Chondrocyte (in vitro differentiated cells): ENCODE measurements around the gene DACH1. TPM values are rescaled to one million over a fixed set of nuclear protein-coding genes. Genes with fewer than 3 reads are reported as not detected.
"Not testable (repeated sequence)": the region's sequence is repeated elsewhere in the genome, so short reads cannot be mapped to it uniquely, and the experiment has no call there.

Source experiments
- DNase-seq: peaks from one replicate; pipeline ENCODE4 v3.0.0; 2021; ENCODE audit warnings: mixed read lengths, low spot score
- H3K27ac Mint-ChIP-seq: one replicate; pipeline ENCODE4 v1.8.0; 2021; ENCODE audit warnings: mild to moderate bottlenecking, moderate library complexity, mixed read lengths; ENCODE audit not compliant: unreplicated experiment
- H3K27me3 Mint-ChIP-seq: 2 replicates; pipeline ENCODE4 v1.8.0; 2021; ENCODE audit warnings: low read depth, mixed read lengths
- H3K36me3 Mint-ChIP-seq: 2 replicates; pipeline ENCODE4 v1.8.0; 2021; ENCODE audit warnings: low read depth, mixed read lengths
- H3K4me1 Mint-ChIP-seq: 2 replicates; pipeline ENCODE4 v1.8.0; 2021; ENCODE audit warnings: low read depth, mild to moderate bottlenecking, mixed read lengths
- H3K4me3 Mint-ChIP-seq: one replicate; pipeline ENCODE4 v1.8.0; 2021; ENCODE audit warnings: mild to moderate bottlenecking, moderate library complexity, mixed read lengths; ENCODE audit not compliant: unreplicated experiment
- H3K9me3 Mint-ChIP-seq: 2 replicates; pipeline ENCODE4 v1.8.0; 2021; ENCODE audit warnings: low read depth, mixed read lengths
- long read RNA-seq: library from polyadenylated mRNA; stranded (forward); transcript quantifications from one replicate; pipeline ENCODE4 v2.0.0, GENCODE V29; 2021
- total RNA-seq: library from RNA; stranded (reverse); gene quantifications from 3 replicates; pipeline ENCODE4 v1.2.1, GENCODE V29; 2021
- TF ChIP-seq, protein P1 (sequence below): fragments of 200-600 bp; sonication (generic); IDR thresholded peaks from 2 replicates; pipeline ENCODE4 v1.5.0; 2021; ENCODE audit warnings: antibody characterized with exemption, mild to moderate bottlenecking, moderate library complexity

The DACH1 gene
- 0.72 to 2.6 TPM (median 0.82 TPM) in 3 replicates for total RNA-seq
- long read RNA-seq, full-length matches to known transcripts: 2 of 2 reads
- long read RNA-seq, partial matches to known transcripts: 0 of 2 reads
- long read RNA-seq, other reads (novel, unspliced or antisense): 0 of 2 reads

DNA sequence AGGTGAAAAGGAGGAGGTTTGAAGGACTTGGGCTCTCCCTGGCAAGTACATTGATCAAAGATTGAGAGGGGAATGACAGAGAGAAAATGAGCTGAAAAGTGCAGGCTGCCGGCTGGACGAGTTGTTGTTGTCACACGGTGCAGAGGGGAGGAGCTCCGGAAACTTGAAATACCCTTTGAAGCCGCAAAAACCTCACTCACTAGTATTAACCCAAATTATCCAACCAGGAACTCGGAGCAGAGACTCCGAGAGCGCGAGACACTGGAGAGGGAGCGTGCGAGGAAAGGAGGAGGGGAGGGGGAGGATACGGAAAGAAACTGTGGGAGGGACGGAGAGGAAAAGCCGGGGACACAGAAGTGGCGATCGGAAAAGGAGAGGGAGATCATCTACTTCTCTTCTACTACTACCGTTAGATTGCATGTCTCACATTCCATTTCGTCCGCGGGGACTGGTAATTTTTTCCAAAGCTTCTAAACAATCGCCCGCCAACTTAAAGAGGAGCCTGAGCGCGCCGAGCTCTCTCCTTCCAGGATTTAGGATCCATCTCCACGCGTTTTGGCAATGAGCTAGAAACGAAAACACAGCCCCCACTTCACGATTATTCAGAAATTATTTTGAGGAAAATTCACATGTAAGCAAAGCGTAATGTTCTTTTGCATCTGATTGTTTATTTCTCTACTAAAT, at the start of gene DACH1:
TSS of gene DACH1 (minus strand) at position 74 of the 684 bp plus-strand sequence.
- Mint-ChIP-seq H3K4me3 (peak within 1 kb of the TSS; percentile 92), H3K27ac (peak within 1 kb of the TSS; percentile 57), H3K36me3 (no peaks in the 10 kb centered on the region), H3K27me3 (peaks cover 66% of the 10 kb centered on the region), H3K4me1 (peaks cover 27% of the 10 kb centered on the region), H3K9me3 (no peaks in the 10 kb centered on the region)
- DNase-seq: no peak
- TF ChIP-seq, protein P1, sequence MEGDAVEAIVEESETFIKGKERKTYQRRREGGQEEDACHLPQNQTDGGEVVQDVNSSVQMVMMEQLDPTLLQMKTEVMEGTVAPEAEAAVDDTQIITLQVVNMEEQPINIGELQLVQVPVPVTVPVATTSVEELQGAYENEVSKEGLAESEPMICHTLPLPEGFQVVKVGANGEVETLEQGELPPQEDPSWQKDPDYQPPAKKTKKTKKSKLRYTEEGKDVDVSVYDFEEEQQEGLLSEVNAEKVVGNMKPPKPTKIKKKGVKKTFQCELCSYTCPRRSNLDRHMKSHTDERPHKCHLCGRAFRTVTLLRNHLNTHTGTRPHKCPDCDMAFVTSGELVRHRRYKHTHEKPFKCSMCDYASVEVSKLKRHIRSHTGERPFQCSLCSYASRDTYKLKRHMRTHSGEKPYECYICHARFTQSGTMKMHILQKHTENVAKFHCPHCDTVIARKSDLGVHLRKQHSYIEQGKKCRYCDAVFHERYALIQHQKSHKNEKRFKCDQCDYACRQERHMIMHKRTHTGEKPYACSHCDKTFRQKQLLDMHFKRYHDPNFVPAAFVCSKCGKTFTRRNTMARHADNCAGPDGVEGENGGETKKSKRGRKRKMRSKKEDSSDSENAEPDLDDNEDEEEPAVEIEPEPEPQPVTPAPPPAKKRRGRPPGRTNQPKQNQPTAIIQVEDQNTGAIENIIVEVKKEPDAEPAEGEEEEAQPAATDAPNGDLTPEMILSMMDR: no peak

DNA sequence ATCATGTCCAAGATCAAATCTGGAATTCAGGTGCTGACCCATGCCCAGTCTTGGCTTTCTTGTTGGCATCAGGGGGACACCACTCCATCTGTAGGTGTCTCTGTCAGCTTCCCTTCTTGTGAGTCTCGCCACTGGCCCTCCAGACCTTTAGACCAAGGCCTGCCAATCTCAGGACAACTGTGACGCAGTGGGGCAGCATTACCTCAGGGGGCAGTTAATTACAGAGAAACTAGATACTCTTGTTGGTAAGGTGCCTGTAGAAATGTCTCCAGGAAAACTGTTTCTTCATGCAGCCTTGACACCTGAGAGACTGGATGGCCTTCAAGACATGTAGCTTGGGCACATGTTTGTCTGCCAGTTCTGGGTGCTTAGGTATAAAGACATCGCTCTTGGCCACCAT, 46.7 kb upstream of the DACH1 start:
- TF ChIP-seq, protein P1: no peak
- DNase-seq: no peak
- Mint-ChIP-seq H3K9me3 (no peaks in the 10 kb centered on the region), H3K36me3 (no peaks in the 10 kb centered on the region), H3K27me3 (no peaks in the 10 kb centered on the region), H3K27ac (no peak overlapping the region), H3K4me1 (no peaks in the 10 kb centered on the region), H3K4me3 (no peak overlapping the region)

DNA sequence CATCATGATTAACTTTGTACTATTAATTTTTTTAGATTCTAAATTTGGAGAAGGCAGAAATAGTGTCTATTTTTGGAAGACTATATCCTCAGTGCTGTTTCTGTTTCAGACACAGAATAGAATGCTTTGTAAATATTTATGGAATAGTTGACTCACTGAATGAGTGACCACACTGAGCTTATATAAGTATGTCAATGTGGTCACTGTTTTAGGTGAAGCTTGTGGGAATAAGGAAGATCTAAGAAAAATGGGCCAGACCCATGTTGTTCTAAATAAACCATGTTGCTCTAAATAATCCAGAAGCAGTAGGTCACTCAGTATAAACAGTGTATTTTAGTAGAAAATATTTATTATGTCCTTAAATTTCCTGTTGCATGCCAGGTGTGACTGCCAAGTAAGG, 45.5 kb upstream of the DACH1 start:
- Mint-ChIP-seq H3K4me3 (no peak overlapping the region), H3K9me3 (no peaks in the 10 kb centered on the region), H3K4me1 (no peaks in the 10 kb centered on the region), H3K36me3 (no peaks in the 10 kb centered on the region), H3K27ac (no peak overlapping the region), H3K27me3 (no peaks in the 10 kb centered on the region)
- no peak for DNase-seq
- TF ChIP-seq, protein P1: no peak

DNA sequence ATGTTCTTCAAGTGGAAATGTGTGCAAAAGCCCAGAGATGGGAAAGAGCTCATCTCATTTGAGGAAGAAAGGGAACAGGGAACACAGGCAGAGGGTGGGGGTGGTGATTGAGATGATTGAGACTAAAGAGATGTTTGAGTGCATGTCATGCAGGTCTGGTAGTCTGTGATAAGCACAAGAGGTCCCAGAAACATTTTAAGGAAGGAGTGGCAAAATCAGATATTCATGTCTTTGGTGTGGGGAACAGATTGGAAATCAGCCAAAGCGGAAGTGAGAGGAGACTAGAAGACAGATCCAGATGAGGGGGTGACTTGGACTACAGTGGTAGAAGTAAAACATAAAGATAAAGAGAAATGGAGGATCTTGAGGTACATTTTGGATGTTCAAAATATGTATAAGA, 39.4 kb upstream of the DACH1 start:
- Mint-ChIP-seq H3K4me1 (no peaks in the 10 kb centered on the region), H3K36me3 (no peaks in the 10 kb centered on the region), H3K27me3 (no peaks in the 10 kb centered on the region), H3K9me3 (no peaks in the 10 kb centered on the region), H3K27ac (no peak overlapping the region), H3K4me3 (no peak overlapping the region)
- DNase-seq: no peak
- TF ChIP-seq, protein P1: no peak

DNA sequence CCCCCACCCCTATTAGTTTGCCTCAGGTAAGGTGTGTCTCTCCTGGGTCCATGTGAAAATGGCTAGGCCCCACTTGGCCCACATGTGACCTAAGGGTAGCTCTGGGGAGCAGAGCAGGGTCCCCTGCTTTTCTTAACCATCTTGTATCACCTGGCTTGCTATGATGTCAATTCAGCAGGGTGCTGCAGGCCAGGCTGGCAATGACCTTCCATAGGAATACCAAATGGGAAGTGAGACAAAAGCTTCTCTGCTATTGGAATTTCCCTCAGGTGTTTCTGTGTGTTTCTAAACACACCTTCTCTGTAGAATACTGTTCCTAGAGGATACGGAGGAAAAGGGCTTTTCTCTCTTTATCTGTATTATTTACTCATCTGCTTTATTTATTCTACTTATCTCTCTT, 35.7 kb upstream of the DACH1 start:
- Mint-ChIP-seq H3K27ac (no peak overlapping the region), H3K36me3 (no peaks in the 10 kb centered on the region), H3K27me3 (peaks cover 6% of the 10 kb centered on the region), H3K9me3 (peaks cover 5% of the 10 kb centered on the region), H3K4me1 (no peaks in the 10 kb centered on the region), H3K4me3 (no peak overlapping the region)
- TF ChIP-seq, protein P1: no peak
- DNase-seq: no peak

DNA sequence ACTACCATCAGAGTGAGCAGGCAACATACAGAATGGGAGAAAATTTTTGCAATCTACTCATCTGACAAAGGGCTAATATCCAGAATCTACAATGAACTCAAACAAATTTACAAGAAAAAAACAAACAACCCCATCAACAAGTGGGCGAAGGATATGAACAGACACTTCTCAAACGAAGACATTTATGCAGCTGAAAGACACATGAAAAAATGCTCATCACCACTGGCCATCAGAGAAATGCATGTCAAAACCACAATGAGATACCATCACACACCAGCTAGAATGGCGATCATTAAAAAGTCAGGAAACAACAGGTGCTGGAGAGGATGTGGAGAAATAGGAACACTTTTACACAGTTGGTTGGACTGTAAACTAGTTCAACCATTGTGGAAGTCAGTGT, 26.5 kb upstream of the DACH1 start:
- H3K9me3 Mint-ChIP-seq, H3K4me3 Mint-ChIP-seq, DNase-seq, H3K4me1 Mint-ChIP-seq, H3K36me3 Mint-ChIP-seq, H3K27ac Mint-ChIP-seq: not testable (repeated sequence)
- peaks cover 12% of the 10 kb centered on the region for H3K27me3 Mint-ChIP-seq
